D721Med (cell line): Measurements from ENCODE around the gene NLN.

Source experiments
- DNase-seq: peaks from one replicate; pipeline ENCODE4 v3.0.0; 2011; ENCODE audit warnings: low spot score; ENCODE audit not compliant: insufficient read length
- FAIRE-seq: peaks from 2 replicates; lab custom pipeline; 2011; peaks lifted over from hg19 to GRCh38; lab: Jason Lieb, UNC
- CTCF ChIP-seq: IDR thresholded peaks from 2 replicates; pipeline ENCODE4 v1.5.1; 2012; ENCODE audit warnings: mild to moderate bottlenecking, control low read depth; ENCODE audit not compliant: insufficient read depth; ENCODE audit errors: missing control alignments

The NLN gene

GRCh38 chr5:65822710-65823109 is 100.7 kb downstream of the NLN start:
- no peak for FAIRE-seq
- no peak for TF ChIP-seq CTCF
- DNase-seq, result no peak

GRCh38 chr5:65823204-65823603 is 101.2 kb downstream of the NLN start:
- DNase-seq (no peak), FAIRE-seq (no peak)
- no peak for TF ChIP-seq CTCF

GRCh38 chr5:65823845-65824445 is 101.9 kb downstream of the NLN start:
- FAIRE-seq (no peak), DNase-seq (no peak)
- TF ChIP-seq CTCF, result no peak

GRCh38 chr5:65825408-65826328 is 103.7 kb downstream of the NLN start:
- DNase-seq (no peak), FAIRE-seq (no peak)
- TF ChIP-seq CTCF, result no peak

GRCh38 chr5:65828022-65828896 is 106.3 kb downstream of the NLN start:
- FAIRE-seq (no peak), DNase-seq (no peak)
- TF ChIP-seq CTCF, result no peak

GRCh38 chr5:65830856-65831255 is 108.9 kb downstream of the NLN start:
- TF ChIP-seq CTCF, result no peak
- DNase-seq, result no peak
- FAIRE-seq, result no peak
